ENCODE results near the gene SGK1.

The SGK1 gene

DNA sequence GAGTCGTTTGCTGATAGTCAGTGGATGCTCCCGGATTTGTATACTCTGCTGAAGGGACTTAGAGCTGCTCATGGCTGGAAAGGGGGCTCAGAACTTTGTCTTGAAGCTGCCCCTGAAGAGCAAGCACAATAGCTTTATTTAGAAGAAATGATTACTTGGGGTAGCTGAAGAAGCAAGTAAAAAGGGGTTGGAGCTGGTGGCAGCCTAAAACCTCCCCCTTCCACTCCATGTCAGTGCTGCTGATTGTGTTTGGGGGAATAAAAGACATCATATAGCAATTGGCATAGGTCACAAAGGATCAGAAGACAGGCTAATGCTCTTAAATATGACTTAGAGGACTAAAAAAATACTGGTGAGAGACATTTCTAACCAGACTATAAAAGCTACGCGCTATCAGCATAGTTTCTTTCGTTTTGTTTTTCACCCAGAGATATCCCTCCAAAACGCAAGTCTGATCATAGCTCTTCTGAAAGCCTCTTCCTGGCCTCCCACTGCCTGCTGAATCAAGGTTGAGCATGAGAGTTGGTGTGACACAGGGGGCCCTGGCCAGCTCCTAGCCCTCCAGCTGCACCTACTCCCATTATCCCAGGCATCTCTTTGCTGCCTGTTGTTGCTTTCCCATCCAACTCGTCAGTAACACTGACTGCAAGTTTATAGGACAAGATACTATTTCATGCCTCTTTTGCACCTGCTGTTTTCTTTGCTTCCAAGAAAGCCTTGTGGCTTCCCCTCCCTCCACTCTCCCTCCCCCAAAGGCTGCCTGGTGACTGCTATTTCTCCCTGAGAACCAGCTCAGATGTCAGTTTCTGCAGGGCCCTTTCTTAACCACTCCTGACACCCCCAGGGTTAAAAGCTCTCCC, 33.9 kb upstream of the SGK1 start:
- H3K36me3 ChIP-seq (ENCODE audit: control insufficient read depth, insufficient read depth, low read length): no peaks in the 10 kb centered on the region
- no peak overlapping the region for H3K4me2 ChIP-seq (ENCODE audit: low read length)
- no peak overlapping the region for H3K9ac ChIP-seq
- H3K27ac ChIP-seq: peak overlapping the region; percentile 29
- H3K4me3 ChIP-seq (ENCODE audit: low read depth, low read length): no peak overlapping the region
- peaks cover 12% of the 10 kb centered on the region for H3K4me1 ChIP-seq
- no peaks in the 10 kb centered on the region for H3K79me2 ChIP-seq
- TF ChIP-seq CTCF (IDR thresholded peaks at IDR 0.05): no peak
- H3K27me3 ChIP-seq (ENCODE audit: control insufficient read depth, insufficient read depth, low read length): no peaks in the 10 kb centered on the region
- no peaks in the 10 kb centered on the region for H3K9me3 ChIP-seq (ENCODE audit: control insufficient read depth, low read length)
- peak overlapping the region; percentile 80 for H2AFZ ChIP-seq

DNA sequence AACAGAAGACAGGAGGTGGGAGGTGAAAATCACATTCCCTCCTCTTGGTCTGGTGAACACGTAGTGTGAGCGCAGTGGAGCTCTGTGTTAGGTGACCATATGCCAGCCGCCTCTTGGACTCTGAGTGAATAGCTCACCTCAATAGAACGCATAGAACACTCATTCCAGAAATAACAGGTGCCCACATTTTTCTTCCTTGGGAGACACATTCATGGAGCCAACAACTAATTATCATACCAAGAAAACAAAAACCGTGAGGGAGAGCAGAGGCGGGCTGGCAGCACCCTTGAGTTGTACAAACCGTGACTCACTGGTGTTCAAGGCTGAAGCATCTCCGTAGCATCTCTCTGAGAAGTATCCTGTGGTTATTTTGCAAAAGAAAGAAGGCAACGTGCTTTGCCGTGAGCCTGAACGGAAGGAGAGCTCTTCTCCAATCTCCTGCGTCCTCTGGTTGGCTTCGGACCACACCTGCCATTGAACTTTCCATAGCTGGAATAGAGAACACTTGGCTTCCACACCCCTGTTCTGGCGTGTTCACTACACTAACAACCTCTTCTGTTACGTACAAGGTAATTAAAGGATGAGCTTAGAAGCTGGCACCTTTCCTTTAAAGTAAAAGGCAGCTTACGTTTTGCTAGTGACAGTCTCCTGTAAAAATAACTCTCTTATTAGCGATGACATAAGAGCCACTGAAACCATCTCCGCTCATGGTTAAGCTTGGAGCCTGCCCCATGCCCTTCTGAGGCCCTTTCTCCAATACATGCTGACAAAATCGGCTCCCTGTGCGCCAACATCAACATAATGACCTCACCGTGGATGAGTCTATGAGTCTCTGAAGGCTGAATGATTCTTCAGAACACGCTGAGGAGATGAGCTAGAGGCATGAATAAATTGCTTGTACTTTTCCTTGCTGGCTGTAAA, 30.2 kb upstream of the SGK1 start:
- Histone ChIP-seq H3K9ac (no peak overlapping the region), H3K79me2 (no peaks in the 10 kb centered on the region), H3K36me3 (ENCODE audit: control insufficient read depth, insufficient read depth, low read length) (no peaks in the 10 kb centered on the region), H3K27ac (peak overlapping the region; percentile 47), H3K9me3 (ENCODE audit: control insufficient read depth, low read length) (no peaks in the 10 kb centered on the region), H3K4me1 (peaks cover 12% of the 10 kb centered on the region), H3K4me2 (ENCODE audit: low read length) (no peak overlapping the region), H2AFZ (no peak overlapping the region), H3K4me3 (ENCODE audit: low read depth, low read length) (no peak overlapping the region), H3K27me3 (ENCODE audit: control insufficient read depth, insufficient read depth, low read length) (no peaks in the 10 kb centered on the region)
- TF ChIP-seq CTCF (IDR thresholded peaks at IDR 0.05): no peak

DNA sequence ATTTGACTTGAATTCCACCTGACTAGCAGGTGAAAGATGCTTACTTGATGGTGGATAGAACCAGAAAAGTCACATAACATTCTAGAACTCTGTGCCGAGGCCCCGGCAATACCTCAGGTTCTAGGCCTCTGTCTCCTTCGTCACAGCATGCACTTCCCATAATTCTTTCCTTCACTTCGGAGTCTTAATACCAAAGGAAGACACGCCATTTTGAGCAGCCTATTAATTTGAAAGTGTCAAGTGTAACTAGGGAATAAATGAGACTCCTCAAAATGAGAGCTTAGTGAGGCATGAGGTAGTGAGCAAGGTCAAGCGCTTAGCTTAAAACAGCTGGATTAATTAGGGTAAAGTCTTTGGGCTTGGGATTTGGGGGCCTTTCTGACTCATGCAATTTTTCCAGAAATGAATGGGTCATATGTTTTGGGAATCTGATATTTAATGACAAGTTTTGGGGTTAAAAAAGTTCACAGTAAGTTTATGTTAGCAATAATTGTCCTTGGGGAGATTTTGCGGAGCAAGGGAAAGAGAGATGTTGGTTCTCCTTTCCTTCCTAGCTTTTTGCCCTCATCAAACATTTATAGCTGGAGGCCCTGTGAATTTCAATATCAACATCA, 29.1 kb upstream of the SGK1 start:
- H3K4me3 ChIP-seq (ENCODE audit: low read depth, low read length): no peak overlapping the region
- H2AFZ ChIP-seq: peak overlapping the region; percentile 70
- H3K4me1 ChIP-seq: peaks cover 11% of the 10 kb centered on the region
- H3K27me3 ChIP-seq (ENCODE audit: control insufficient read depth, insufficient read depth, low read length): no peaks in the 10 kb centered on the region
- no peaks in the 10 kb centered on the region for H3K79me2 ChIP-seq
- H3K36me3 ChIP-seq (ENCODE audit: control insufficient read depth, insufficient read depth, low read length): no peaks in the 10 kb centered on the region
- TF ChIP-seq CTCF (IDR thresholded peaks at IDR 0.05): no peak
- H3K27ac ChIP-seq: peak overlapping the region; percentile 47
- H3K9ac ChIP-seq: no peak overlapping the region
- no peaks in the 10 kb centered on the region for H3K9me3 ChIP-seq (ENCODE audit: control insufficient read depth, low read length)
- H3K4me2 ChIP-seq (ENCODE audit: low read length): no peak overlapping the region

- Histone ChIP-seq H3K4me3 (ENCODE audit: low read depth, low read length) (no peak overlapping the region), H3K9me3 (ENCODE audit: control insufficient read depth, low read length) (no peaks in the 10 kb centered on the region), H3K27me3 (ENCODE audit: control insufficient read depth, insufficient read depth, low read length) (no peaks in the 10 kb centered on the region), H3K36me3 (ENCODE audit: control insufficient read depth, insufficient read depth, low read length) (no peaks in the 10 kb centered on the region), H3K79me2 (no peaks in the 10 kb centered on the region), H3K4me1 (peaks cover 9% of the 10 kb centered on the region), H2AFZ (no peak overlapping the region), H3K27ac (peak overlapping the region; percentile 47), H3K9ac (no peak overlapping the region), H3K4me2 (ENCODE audit: low read length) (no peak overlapping the region)
- TF ChIP-seq CTCF (IDR thresholded peaks at IDR 0.05): no peak
Observed at GRCh38 chr6:134345789-134346188, 27.9 kb upstream of the SGK1 start.

All from parathyroid adenoma (tissue), 2 donors.